ENCODE results near the gene PERCC1.

Gene PERCC1

GRCh38 chr16:1450841-1451240 is 20.0 kb downstream of the PERCC1 start:
- no CpG with 5 or more reads among the region's 21 CpGs for WGBS (ENCODE audit: extremely low coverage, insufficient coverage, insufficient read length)
- no peak overlapping the region for H2BK120ac ChIP-seq (ENCODE audit: insufficient read depth, low read length, poor library complexity)

GRCh38 chr16:1451702-1452392 is 21.0 kb downstream of the PERCC1 start:
- no CpG with 5 or more reads among the region's 34 CpGs for WGBS (ENCODE audit: extremely low coverage, insufficient coverage, insufficient read length)
- Histone ChIP-seq H3K79me2 (ENCODE audit: control insufficient read depth, insufficient read depth, low read length, poor library complexity) (no peaks in the 10 kb centered on the region), H3K4me3 (ENCODE audit: low read depth, low read length) (peak overlapping the region; percentile 28), H3K14ac (ENCODE audit: low read length) (no peak overlapping the region), H3K27me3 (ENCODE audit: insufficient read depth, low read length) (no peaks in the 10 kb centered on the region), H3K18ac (ENCODE audit: low read length) (no peak overlapping the region), H3K36me3 (ENCODE audit: control insufficient read depth in 1 of 2, insufficient read depth in 2 of 2, low read length in 2 of 2) (peaks cover 91% of the 10 kb centered on the region in 2 experiments), H3K4ac (ENCODE audit: low read depth, low read length) (no peak overlapping the region), H2BK12ac (ENCODE audit: low read length) (no peak overlapping the region), H3K23ac (ENCODE audit: low read length) (no peak overlapping the region), H3K27ac (ENCODE audit: low read depth, low read length) (no peak overlapping the region), H4K91ac (ENCODE audit: low read depth, low read length) (no peak overlapping the region), H4K8ac (ENCODE audit: low read depth, low read length) (no peak overlapping the region), H3K4me1 (ENCODE audit: control insufficient read depth in 1 of 2, insufficient read depth in 2 of 2, low read length in 2 of 2) (no peaks in the 10 kb centered on the region), H3K4me2 (ENCODE audit: low read length) (no peak overlapping the region), H2AFZ (ENCODE audit: insufficient read depth, low read length, poor library complexity) (no peak overlapping the region), H2BK120ac (ENCODE audit: insufficient read depth, low read length, poor library complexity) (no peak overlapping the region), H2AK5ac (ENCODE audit: low read length) (no peak overlapping the region), H4K12ac (ENCODE audit: low read depth, low read length) (no peak overlapping the region), H3K9ac (ENCODE audit: low read length) (no peak overlapping the region), H3K79me1 (ENCODE audit: low read length) (no peaks in the 10 kb centered on the region), H2BK5ac (ENCODE audit: low read depth, low read length, poor library complexity) (no peak overlapping the region), H3K9me3 (ENCODE audit: insufficient read depth, low read depth, low read length) (peaks cover 3% of the 10 kb centered on the region)
- DNase-seq, result no peak

More at GRCh38 chr16:1450841-1451240, 20.0 kb downstream of the PERCC1 start:
- Histone ChIP-seq H3K79me1 (ENCODE audit: low read length) (no peaks in the 10 kb centered on the region), H2AK5ac (ENCODE audit: low read length) (no peak overlapping the region), H4K12ac (ENCODE audit: low read depth, low read length) (no peak overlapping the region), H3K4me2 (ENCODE audit: low read length) (no peak overlapping the region), H3K18ac (ENCODE audit: low read length) (no peak overlapping the region), H4K91ac (ENCODE audit: low read depth, low read length) (no peak overlapping the region), H3K4me3 (ENCODE audit: low read depth, low read length) (no peak overlapping the region), H3K27ac (ENCODE audit: low read depth, low read length) (no peak overlapping the region), H3K27me3 (ENCODE audit: insufficient read depth, low read length) (no peaks in the 10 kb centered on the region), H3K4ac (ENCODE audit: low read depth, low read length) (no peak overlapping the region), H3K4me1 (ENCODE audit: control insufficient read depth in 1 of 2, insufficient read depth in 2 of 2, low read length in 2 of 2) (no peaks in the 10 kb centered on the region), H2BK12ac (ENCODE audit: low read length) (no peak overlapping the region), H3K9me3 (ENCODE audit: insufficient read depth, low read depth, low read length) (peaks cover 6% of the 10 kb centered on the region), H3K23ac (ENCODE audit: low read length) (no peak overlapping the region), H3K36me3 (ENCODE audit: control insufficient read depth in 1 of 2, insufficient read depth in 2 of 2, low read length in 2 of 2) (peaks cover 95% of the 10 kb centered on the region in 2 experiments), H2BK5ac (ENCODE audit: low read depth, low read length, poor library complexity) (no peak overlapping the region), H2AFZ (ENCODE audit: insufficient read depth, low read length, poor library complexity) (no peak overlapping the region), H3K9ac (ENCODE audit: low read length) (no peak overlapping the region), H3K79me2 (ENCODE audit: control insufficient read depth, insufficient read depth, low read length, poor library complexity) (no peaks in the 10 kb centered on the region), H4K8ac (ENCODE audit: low read depth, low read length) (no peak overlapping the region), H3K14ac (ENCODE audit: low read length) (no peak overlapping the region)
- DNase-seq, result no peak

GRCh38 chr16:1452530-1452929 is 21.7 kb downstream of the PERCC1 start:
- H3K9ac ChIP-seq (ENCODE audit: low read length), result no peak overlapping the region
- peaks cover 90% of the 10 kb centered on the region in 2 experiments for H3K36me3 ChIP-seq (ENCODE audit: control insufficient read depth in 1 of 2, insufficient read depth in 2 of 2, low read length in 2 of 2)
- no peaks in the 10 kb centered on the region for H3K4me1 ChIP-seq (ENCODE audit: control insufficient read depth in 1 of 2, insufficient read depth in 2 of 2, low read length in 2 of 2)
- H4K8ac ChIP-seq (ENCODE audit: low read depth, low read length), result no peak overlapping the region
- H4K12ac ChIP-seq (ENCODE audit: low read depth, low read length), result no peak overlapping the region
- H2BK120ac ChIP-seq (ENCODE audit: insufficient read depth, low read length, poor library complexity), result no peak overlapping the region
- H3K27me3 ChIP-seq (ENCODE audit: insufficient read depth, low read length), result no peaks in the 10 kb centered on the region
- no peak overlapping the region for H2BK5ac ChIP-seq (ENCODE audit: low read depth, low read length, poor library complexity)
- H2AFZ ChIP-seq (ENCODE audit: insufficient read depth, low read length, poor library complexity), result no peak overlapping the region
- H3K23ac ChIP-seq (ENCODE audit: low read length), result no peak overlapping the region
- no peak overlapping the region for H3K27ac ChIP-seq (ENCODE audit: low read depth, low read length)
- H3K18ac ChIP-seq (ENCODE audit: low read length), result no peak overlapping the region
- H3K14ac ChIP-seq (ENCODE audit: low read length), result no peak overlapping the region
- H3K79me2 ChIP-seq (ENCODE audit: control insufficient read depth, insufficient read depth, low read length, poor library complexity), result no peaks in the 10 kb centered on the region
- no peak overlapping the region for H2BK12ac ChIP-seq (ENCODE audit: low read length)
- H3K9me3 ChIP-seq (ENCODE audit: insufficient read depth, low read depth, low read length), result peaks cover 2% of the 10 kb centered on the region
- H4K91ac ChIP-seq (ENCODE audit: low read depth, low read length), result no peak overlapping the region
- no peaks in the 10 kb centered on the region for H3K79me1 ChIP-seq (ENCODE audit: low read length)
- DNase-seq, result no peak
- H2AK5ac ChIP-seq (ENCODE audit: low read length), result no peak overlapping the region
- WGBS (ENCODE audit: extremely low coverage, insufficient coverage, insufficient read length), result no CpG with 5 or more reads among the region's 20 CpGs
- H3K4me3 ChIP-seq (ENCODE audit: low read depth, low read length), result no peak overlapping the region
- no peak overlapping the region for H3K4ac ChIP-seq (ENCODE audit: low read depth, low read length)
- no peak overlapping the region for H3K4me2 ChIP-seq (ENCODE audit: low read length)

GRCh38 chr16:1453316-1453715 is 22.4 kb downstream of the PERCC1 start:
- Histone ChIP-seq H2AK5ac (ENCODE audit: low read length) (no peak overlapping the region), H4K8ac (ENCODE audit: low read depth, low read length) (no peak overlapping the region)

More at GRCh38 chr16:1453316-1453715, 22.4 kb downstream of the PERCC1 start:
- no peak overlapping the region for H4K12ac ChIP-seq (ENCODE audit: low read depth, low read length)
- no peak for DNase-seq
- H3K27me3 ChIP-seq (ENCODE audit: insufficient read depth, low read length), result no peaks in the 10 kb centered on the region
- H3K27ac ChIP-seq (ENCODE audit: low read depth, low read length), result no peak overlapping the region
- no peak overlapping the region for H3K18ac ChIP-seq (ENCODE audit: low read length)
- no peak overlapping the region for H3K9ac ChIP-seq (ENCODE audit: low read length)
- H3K23ac ChIP-seq (ENCODE audit: low read length), result no peak overlapping the region
- no peak overlapping the region for H2BK120ac ChIP-seq (ENCODE audit: insufficient read depth, low read length, poor library complexity)
- no CpG with 5 or more reads among the region's 19 CpGs for WGBS (ENCODE audit: extremely low coverage, insufficient coverage, insufficient read length)
- H2BK12ac ChIP-seq (ENCODE audit: low read length), result no peak overlapping the region
- no peaks in the 10 kb centered on the region for H3K4me1 ChIP-seq (ENCODE audit: control insufficient read depth in 1 of 2, insufficient read depth in 2 of 2, low read length in 2 of 2)
- H3K79me1 ChIP-seq (ENCODE audit: low read length), result no peaks in the 10 kb centered on the region
- H3K4me3 ChIP-seq (ENCODE audit: low read depth, low read length), result no peak overlapping the region
- H3K9me3 ChIP-seq (ENCODE audit: insufficient read depth, low read depth, low read length), result peaks cover 2% of the 10 kb centered on the region
- no peak overlapping the region for H4K91ac ChIP-seq (ENCODE audit: low read depth, low read length)
- no peak overlapping the region for H2AFZ ChIP-seq (ENCODE audit: insufficient read depth, low read length, poor library complexity)
- H3K14ac ChIP-seq (ENCODE audit: low read length), result no peak overlapping the region
- H3K79me2 ChIP-seq (ENCODE audit: control insufficient read depth, insufficient read depth, low read length, poor library complexity), result no peaks in the 10 kb centered on the region
- H3K36me3 ChIP-seq (ENCODE audit: control insufficient read depth in 1 of 2, insufficient read depth in 2 of 2, low read length in 2 of 2), result peaks cover 89 to 90% of the 10 kb centered on the region in 2 experiments
- H3K4ac ChIP-seq (ENCODE audit: low read depth, low read length), result no peak overlapping the region
- no peak overlapping the region for H3K4me2 ChIP-seq (ENCODE audit: low read length)
- no peak overlapping the region for H2BK5ac ChIP-seq (ENCODE audit: low read depth, low read length, poor library complexity)

Measured in trophoblast cell (in vitro differentiated cells and primary cell).